Stimulated activated CD8-positive, alpha-beta memory T cell treated with anti-CD3 and anti-CD28 coated beads, Interleukin-2, amount 100 ng/mL, for 1 hour (primary cell): Measurements from ENCODE around the gene MGRN1.
A peak's percentile ranks its signal among the peaks of the same experiment; 100 is the strongest.

Experiments used
- DNase-seq, 2 donors: peaks; one replicate each; pipeline ENCODE4 v3.0.0-alpha.2; 2020; ENCODE audit warnings: low read depth in 2 of 2

Gene MGRN1

GRCh38 chr16:4686497-4687210 is 62.0 kb downstream of the MGRN1 start:
- DNase-seq: no peak

- DNase-seq: no peak
Observed at GRCh38 chr16:4687416-4687815, 62.8 kb downstream of the MGRN1 start.

GRCh38 chr16:4687946-4688673 is 63.5 kb downstream of the MGRN1 start:
- no peak for DNase-seq

- DNase-seq: no peak
Observed at GRCh38 chr16:4688674-4689045, 64.0 kb downstream of the MGRN1 start.

- DNase-seq: no peak
Observed at GRCh38 chr16:4689091-4689671, 64.6 kb downstream of the MGRN1 start.

- DNase-seq: no peak
Observed at GRCh38 chr16:4689864-4690704, 65.5 kb downstream of the MGRN1 start.

- no peak for DNase-seq
Observed at GRCh38 chr16:4690946-4691665, 66.5 kb downstream of the MGRN1 start.

GRCh38 chr16:4691666-4692412 is 67.2 kb downstream of the MGRN1 start:
- DNase-seq: no peak

- no peak for DNase-seq
Observed at GRCh38 chr16:4692460-4693295, 68.1 kb downstream of the MGRN1 start.

- DNase-seq: peak; percentile 95 to 96
Observed at GRCh38 chr16:4693296-4693955, 68.8 kb downstream of the MGRN1 start, which contains the start of gene NUDT16L1. Gene NUDT16L1, plus strand, starts transcription at chr16:4693562. Its CDS starts 165 bp downstream, at chr16:4693727.

GRCh38 chr16:4693956-4694641 is 69.5 kb downstream of the MGRN1 start:
- peak in 1 of 2 donors; percentile 19 for DNase-seq

GRCh38 chr16:4694642-4695451 is 70.2 kb downstream of the MGRN1 start:
- no peak for DNase-seq

GRCh38 chr16:4695473-4696171 is 71.0 kb downstream of the MGRN1 start:
- no peak for DNase-seq

- no peak for DNase-seq
Observed at GRCh38 chr16:4696172-4696904, 71.7 kb downstream of the MGRN1 start.

- no peak for DNase-seq
Observed at GRCh38 chr16:4696905-4697847, 72.5 kb downstream of the MGRN1 start.
